ENCODE data around the gene SETD2.
"Not testable (repeated sequence)": the region's sequence is repeated elsewhere in the genome, so short reads cannot be mapped to it uniquely, and the experiment has no call there.

Gene SETD2

GRCh38 chr3:47164007-47164881, at the start of gene SETD2:
TSS of gene SETD2 (minus strand) at chr3:47164113. CDS start at chr3:47163924, 189 bp downstream.
- DNase-seq, result peak; percentile 93

- DNase-seq, result no peak
These were observed 47.0 kb upstream of the SETD2 start for GRCh38 chr3:47210863-47211405.

GRCh38 chr3:47206022-47206421, 42.1 kb upstream of the SETD2 start:
- DNase-seq, result not testable (repeated sequence)

- no peak for DNase-seq
These were observed 41.0 kb upstream of the SETD2 start for GRCh38 chr3:47204875-47205274.

- no peak for DNase-seq
These were observed 38.6 kb upstream of the SETD2 start for GRCh38 chr3:47202542-47202941.

- DNase-seq, result peak; percentile 46
These were observed 33.4 kb upstream of the SETD2 start for GRCh38 chr3:47197287-47197686.

GRCh38 chr3:47194994-47195393, 31.1 kb upstream of the SETD2 start:
- no peak for DNase-seq

- DNase-seq, result no peak
These were observed 30.3 kb upstream of the SETD2 start for GRCh38 chr3:47193871-47194859.

- no peak for DNase-seq
These were observed 22.4 kb upstream of the SETD2 start for GRCh38 chr3:47186285-47186684.

GRCh38 chr3:47181685-47182084, 17.8 kb upstream of the SETD2 start:
- not testable (repeated sequence) for DNase-seq

- DNase-seq, result not testable (repeated sequence)
These were observed 16.1 kb upstream of the SETD2 start for GRCh38 chr3:47180011-47180410.

GRCh38 chr3:47176582-47176981, 12.7 kb upstream of the SETD2 start:
- DNase-seq, result no peak

GRCh38 chr3:47163169-47164006, 525 bp downstream of the SETD2 start:
- peak; percentile 35 for DNase-seq

- DNase-seq, result peak; percentile 19
These were observed 1.2 kb downstream of the SETD2 start for GRCh38 chr3:47162697-47163168.

GRCh38 chr3:47161983-47162696, 1.8 kb downstream of the SETD2 start:
- DNase-seq, result no peak

- no peak for DNase-seq
These were observed 4.1 kb downstream of the SETD2 start for GRCh38 chr3:47159820-47160219.

GRCh38 chr3:47158208-47158607, 5.7 kb downstream of the SETD2 start:
- DNase-seq, result no peak

- DNase-seq, result no peak
These were observed 7.5 kb downstream of the SETD2 start for GRCh38 chr3:47156396-47156795.

- DNase-seq, result no peak
These were observed 11.3 kb downstream of the SETD2 start for GRCh38 chr3:47152578-47152977.

GRCh38 chr3:47151836-47152235, 12.1 kb downstream of the SETD2 start:
- no peak for DNase-seq

GRCh38 chr3:47149339-47149933, 14.5 kb downstream of the SETD2 start:
- DNase-seq, result no peak

Data from NCI-H82 (cell line).